GDM1 (cell line): ENCODE measurements around the gene ZNF816.
"Not testable (repeated sequence)": the region's sequence is repeated elsewhere in the genome, so short reads cannot be mapped to it uniquely, and the experiment has no call there.

Experiments used
- DNase-seq: peaks from one replicate; lab custom pipeline; 2025; lab: John Stamatoyannopoulos, UW

ZNF816 gene

GRCh38 chr19:52959613-52960295, 2.9 kb downstream of the ZNF816 start:
- no peak for DNase-seq

DNA sequence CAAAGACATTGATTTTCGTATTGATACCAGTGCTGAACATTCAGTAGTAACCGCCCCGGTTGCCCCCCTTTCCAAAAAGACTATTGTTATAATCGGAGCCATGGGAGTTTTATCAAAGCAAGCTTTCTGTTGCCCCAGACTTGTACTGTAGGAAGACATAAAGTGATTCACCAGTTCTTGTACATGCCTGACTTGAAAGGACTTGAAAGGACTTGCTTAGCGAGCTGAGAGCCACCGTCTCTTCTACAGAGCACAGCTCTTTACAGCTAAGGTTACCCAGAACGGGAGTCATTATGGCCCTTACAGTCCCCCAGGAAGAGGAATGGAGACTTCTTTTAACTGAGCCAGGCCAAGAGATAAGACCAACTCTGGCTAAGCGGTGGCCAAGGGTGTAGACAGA, 5.1 kb downstream of the ZNF816 start:
- DNase-seq = no peak

DNA sequence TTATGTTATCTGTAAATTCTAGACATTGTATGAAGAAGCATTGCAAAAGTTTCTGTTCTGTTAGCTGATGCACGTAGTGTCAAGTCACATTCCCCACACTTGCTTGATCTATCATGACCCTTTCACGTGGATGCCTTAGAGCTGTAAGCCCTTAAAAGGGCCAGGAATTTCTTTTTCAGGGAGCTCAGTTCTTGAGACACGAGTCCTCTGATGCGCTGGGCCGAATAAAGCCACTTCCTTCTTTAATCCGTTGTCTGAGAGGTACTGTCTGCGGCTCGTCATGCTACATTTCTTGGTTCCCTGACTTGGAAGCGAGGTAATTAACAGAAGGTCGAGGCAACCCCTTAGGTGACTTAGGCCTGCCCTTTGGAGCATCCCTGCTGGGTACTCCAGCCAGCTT, 5.8 kb downstream of the ZNF816 start:
- no peak for DNase-seq

DNA sequence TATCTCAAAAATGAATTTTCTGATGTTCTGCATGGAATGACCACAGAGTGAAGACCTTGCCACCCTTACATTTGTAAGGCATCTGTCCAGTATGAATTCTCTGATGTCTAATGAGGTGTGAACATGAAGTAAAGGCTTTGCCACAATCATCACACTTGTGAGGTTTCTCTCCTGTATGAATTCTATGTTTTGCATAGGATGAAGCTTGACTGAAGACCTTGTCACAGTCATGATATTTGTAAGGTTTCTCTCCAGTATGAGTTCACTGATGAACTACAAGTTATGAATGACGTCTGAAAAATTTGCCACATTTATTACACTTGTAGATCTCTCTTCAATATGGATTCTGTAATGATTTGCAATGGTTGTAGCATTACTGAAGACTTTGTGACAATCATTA, 13.3 kb downstream of the ZNF816 start:
- DNase-seq = no peak

DNA sequence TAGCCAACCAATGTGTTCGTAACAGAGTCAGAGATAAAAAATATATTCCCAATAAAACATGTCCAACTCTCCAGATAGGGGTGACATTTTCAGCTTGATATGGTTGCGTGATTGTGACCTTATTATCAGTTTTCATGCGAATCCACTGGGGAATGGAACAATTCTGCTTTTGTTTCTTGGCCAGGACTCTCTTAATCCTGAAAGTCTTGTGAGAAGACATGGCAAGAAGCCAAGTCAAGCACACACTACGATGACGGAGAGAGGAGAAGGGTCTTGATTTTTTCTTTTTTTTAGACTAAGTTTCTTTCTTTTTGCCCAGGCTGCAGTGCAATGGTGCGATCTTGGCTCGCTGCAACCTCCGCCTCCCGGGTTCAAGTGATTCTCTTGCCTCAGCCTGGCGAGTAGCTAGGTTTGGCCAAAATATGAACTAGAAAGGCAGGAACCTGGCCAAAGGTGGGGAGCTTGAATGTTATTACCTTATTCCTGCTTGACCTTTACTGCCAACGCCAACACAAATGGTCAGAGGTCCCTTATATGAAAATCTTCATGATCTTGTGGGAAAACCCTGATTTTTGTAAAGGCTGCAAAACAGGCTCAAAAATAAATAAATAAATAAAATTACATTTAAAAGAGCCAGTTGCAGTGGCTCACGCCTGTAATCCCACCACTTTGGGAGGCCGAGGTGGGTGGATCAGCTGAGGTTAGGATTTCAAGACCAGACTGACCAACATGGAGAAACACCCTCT, 14.5 kb downstream of the ZNF816 start:
- DNase-seq = no peak

DNA sequence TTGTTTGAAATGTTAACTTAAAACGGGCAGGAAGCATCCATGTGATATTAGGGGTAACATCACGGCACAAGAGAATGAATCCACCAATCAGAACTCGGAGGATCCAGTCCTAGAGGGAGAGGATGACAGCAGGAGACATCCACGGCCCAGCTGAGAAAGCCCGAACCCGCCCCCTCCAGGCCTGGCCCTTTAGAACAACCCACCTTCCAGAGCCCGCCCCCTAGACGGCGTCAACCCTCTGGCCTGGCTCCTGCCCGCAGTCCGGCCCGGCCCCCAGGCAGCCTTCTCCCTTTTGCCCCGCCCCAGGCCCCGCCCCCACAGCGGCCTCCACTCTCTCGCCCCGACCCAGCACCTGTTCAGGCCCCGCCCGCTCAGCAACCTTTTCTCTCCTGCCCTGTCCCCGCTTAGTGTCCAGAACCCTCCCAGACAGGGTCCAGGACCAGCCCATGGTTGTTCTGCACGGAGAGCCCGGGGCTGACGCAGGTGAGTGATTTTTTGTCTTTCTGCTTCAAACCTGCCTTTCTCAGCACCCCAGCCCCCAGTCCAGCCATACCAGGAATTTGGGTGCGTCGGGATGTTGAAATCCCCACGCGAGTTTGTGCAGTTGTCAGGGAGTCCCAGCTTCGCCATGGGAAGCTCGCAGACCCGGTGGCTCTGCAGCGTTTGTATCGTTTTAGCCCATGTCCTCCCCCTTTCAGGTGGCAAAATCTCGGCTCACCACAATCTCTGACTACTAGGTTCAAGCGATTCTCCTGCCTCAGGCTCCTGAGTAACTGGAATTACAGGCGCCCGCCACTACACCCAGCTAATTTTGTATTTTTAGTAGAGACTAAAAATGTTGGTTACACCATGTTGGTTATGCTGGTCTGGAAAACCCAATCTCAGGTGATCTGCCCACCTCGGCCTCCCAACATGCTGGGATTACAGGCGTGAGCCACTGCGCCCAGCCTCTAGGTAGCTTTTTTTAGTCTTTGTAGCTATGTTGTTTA, 16.1 kb downstream of the ZNF816 start:
- DNase-seq = no peak

- no peak for DNase-seq
These were observed 16.9 kb downstream of the ZNF816 start for GRCh38 chr19:52945652-52946321.

DNA sequence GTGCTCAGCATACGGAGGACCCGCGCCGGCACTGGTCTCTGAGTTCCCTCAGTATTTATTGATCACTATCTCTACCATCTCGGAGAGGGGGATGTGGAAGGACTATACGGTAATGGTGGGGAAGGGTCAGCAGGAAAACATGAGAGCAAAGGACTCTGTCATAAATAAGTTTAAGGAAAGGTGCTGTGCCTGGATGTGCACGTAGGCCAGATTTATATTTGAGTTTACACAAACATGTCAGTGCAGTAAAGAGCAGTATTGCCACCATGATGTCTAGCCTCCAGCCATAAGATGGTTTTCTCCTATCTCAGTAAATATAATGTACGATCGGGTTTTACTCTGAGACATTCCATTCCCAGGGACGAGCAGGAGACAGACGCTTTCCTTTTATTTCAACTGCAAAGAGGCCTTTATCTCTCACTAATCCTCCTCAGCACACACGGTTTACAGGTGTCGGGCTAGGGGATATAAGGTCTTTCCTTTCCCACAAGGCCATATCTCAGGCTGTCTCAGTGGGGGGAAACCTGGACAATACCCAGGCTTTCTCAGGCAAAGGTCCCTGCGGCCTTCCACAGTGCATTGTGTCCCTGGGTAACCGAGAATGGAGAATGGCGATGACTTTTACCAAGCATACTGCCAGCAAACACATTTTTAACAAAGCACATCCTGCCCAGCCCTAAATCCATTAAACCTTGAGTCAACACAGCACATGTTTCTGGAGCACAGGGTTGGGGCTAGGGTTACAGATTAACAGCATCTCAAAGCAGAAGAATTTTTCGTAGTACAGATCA, 17.8 kb downstream of the ZNF816 start:
- not testable (repeated sequence) for DNase-seq

DNA sequence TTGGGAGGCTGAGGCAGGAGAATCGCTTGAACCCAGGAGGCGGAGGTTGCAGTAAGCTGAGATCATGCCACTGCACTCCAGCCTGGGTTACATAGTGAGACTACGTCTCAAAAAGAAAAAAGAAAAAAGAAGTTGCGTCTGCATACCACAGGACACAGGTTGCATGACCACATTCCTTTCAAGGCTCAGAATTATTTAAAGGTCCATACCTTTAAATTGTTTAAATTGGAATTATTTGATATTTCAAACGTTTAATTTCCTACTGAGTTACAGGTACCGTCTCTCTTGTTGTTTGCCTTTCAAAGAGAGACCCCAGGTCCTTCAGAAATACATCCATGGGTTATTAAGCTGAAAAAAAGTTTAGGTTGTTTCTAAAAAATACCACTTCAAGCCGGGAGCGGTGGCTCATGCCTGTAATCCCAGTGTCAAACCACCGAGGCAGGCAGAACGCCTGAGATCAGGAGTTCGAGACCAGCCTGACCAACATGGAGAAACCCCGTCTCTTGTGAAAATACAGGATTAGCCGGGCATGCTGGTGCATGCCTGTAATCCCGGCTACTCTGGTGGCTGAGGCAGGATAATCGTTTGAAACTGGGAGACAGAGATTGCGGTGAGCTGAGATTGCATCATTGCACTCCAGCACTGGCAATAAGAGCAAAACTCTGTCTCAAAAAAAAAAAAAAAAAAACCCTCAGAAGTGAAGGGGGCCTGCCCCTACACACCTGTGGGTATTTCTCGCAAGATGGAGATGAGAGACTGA, 18.6 kb downstream of the ZNF816 start:
- DNase-seq = no peak

- no peak for DNase-seq
These were observed 19.4 kb downstream of the ZNF816 start for GRCh38 chr19:52943134-52943883.

GRCh38 chr19:52942386-52943133, 20.1 kb downstream of the ZNF816 start:
- peak; percentile 90 for DNase-seq

DNA sequence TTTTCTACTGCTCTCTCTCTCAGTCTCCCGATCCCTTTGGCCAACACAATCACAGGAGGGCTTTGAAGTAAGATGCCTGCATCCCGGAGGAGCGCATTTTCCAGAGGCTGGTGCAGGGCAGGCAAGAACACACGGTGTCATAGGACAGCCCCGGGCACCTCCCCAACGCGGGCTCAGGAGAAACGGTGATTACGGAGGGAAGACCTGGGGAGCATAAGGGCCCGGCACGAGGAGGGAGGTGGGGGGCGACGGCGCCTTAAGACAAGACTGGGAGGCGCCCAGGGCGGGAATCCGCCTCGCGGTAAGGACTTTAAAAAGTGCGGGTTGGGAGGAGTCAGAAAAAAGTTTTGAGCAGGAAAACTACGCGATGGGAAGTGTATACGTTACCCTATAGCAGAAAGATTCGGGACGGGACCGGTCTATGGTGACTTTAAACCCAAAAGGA, 20.7 kb downstream of the ZNF816 start:
- DNase-seq = peak; percentile 4

DNA sequence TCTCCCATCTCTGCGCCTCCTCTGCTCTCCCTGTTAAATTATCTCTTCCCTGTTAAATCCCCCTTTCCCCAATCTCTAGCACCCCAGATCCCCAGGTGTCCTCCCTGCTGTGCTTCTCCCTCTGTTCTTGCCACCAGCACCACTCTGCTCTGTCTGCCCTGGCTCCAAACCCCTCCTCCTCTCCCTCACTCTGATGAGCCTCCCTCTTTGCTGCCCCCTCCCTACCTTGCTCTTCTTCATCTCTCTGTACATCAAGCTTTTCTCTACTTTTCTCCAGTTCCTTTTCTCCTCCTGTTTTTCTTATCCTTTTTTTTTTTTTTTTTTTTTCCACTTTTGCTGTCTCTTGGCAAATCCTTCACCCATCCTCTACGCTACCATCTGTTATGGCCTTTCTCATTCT, 21.2 kb downstream of the ZNF816 start:
- DNase-seq = peak; percentile 0

- not testable (repeated sequence) for DNase-seq
These were observed 21.8 kb downstream of the ZNF816 start for GRCh38 chr19:52940905-52941304.

- no peak for DNase-seq
These were observed 23.9 kb downstream of the ZNF816 start for GRCh38 chr19:52938761-52939160.

DNA sequence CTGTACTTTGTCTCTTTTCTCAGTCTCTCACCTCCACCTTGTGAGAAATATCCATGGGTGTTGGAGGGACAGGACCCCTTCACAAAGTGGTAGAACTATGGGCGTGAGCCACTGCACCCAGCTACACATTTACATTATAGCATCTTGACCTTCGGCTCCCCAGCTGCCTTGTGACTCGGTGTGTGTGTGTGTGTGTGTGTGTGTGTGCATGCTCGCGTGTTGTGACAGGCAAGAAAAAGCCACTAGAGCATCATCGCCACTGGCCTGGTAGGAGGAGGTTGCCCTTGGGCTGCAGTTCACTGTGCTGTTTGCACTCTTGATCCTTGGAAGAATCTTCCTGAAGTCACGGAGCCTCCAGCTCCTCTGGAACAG, 25.7 kb downstream of the ZNF816 start:
- no peak for DNase-seq

- peak; percentile 94 for DNase-seq
These were observed 26.3 kb downstream of the ZNF816 start for GRCh38 chr19:52936151-52936953.

DNA sequence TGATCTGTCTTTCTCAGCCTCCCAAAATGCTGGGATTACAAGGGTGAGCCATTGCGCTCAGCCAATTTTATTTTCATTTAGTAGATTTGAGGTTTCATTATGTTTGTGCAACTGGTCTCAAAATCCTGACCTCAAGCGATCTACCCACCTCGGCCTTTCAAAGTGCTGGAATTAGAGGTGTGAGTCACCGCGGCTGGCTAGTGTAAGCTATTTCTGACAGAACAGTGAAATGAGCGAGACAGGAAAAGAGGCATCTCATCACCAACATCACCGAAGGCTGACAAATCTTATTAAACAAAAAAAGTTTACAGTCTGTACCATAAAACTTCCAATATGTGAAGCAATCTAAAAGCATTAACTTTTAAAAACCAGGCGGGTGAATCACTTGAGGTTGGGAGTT, 27.2 kb downstream of the ZNF816 start:
- no peak for DNase-seq
